ENCODE measurements around the gene FBXW9.

FBXW9 gene

GRCh38 chr19:12642506-12642905 lies 53.9 kb downstream of the FBXW9 start:
- no peak overlapping the region for H3K4me3 ChIP-seq (ENCODE audit: low read depth, low read length)
- no peak for DNase-seq (ENCODE audit: low read depth)
- no peak for TF ChIP-seq CTCF (IDR thresholded peaks at IDR 0.05; ENCODE audit: low read depth, low read length, missing control alignments)

GRCh38 chr19:12641456-12641855 lies 55.0 kb downstream of the FBXW9 start:
- no peak for TF ChIP-seq CTCF (IDR thresholded peaks at IDR 0.05; ENCODE audit: low read depth, low read length, missing control alignments)
- no peak for DNase-seq (ENCODE audit: low read depth)
- H3K4me3 ChIP-seq (ENCODE audit: low read depth, low read length), result no peak overlapping the region

GRCh38 chr19:12639901-12640613 lies 56.4 kb downstream of the FBXW9 start:
- no peak overlapping the region for H3K4me3 ChIP-seq (ENCODE audit: low read depth, low read length)

More at GRCh38 chr19:12639901-12640613, 56.4 kb downstream of the FBXW9 start:
- DNase-seq (ENCODE audit: low read depth), result peak; percentile 57
- TF ChIP-seq CTCF (IDR thresholded peaks at IDR 0.05; ENCODE audit: low read depth, low read length, missing control alignments), result peak; percentile 83
